NOMO-1 treated with DMSO at 0.1 percent for 48 hours (cell line): Measurements from ENCODE around the gene SLC6A12.
"Not testable (repeated sequence)": the region's sequence is repeated elsewhere in the genome, so short reads cannot be mapped to it uniquely, and the experiment has no call there.

Source experiments
- DNase-seq: peaks from one replicate; lab custom pipeline; 2025; ENCODE audit not compliant: unreplicated experiment; lab: John Stamatoyannopoulos, UW

SLC6A12 gene

GRCh38 chr12:198705-199104 is 15.3 kb downstream of the SLC6A12 start:
- no peak for DNase-seq

- no peak for DNase-seq
These were observed 15.9 kb downstream of the SLC6A12 start for GRCh38 chr12:197911-198695.

- DNase-seq = no peak
These were observed 16.6 kb downstream of the SLC6A12 start for GRCh38 chr12:197347-197746.

GRCh38 chr12:196436-196835 is 17.5 kb downstream of the SLC6A12 start:
- no peak for DNase-seq

GRCh38 chr12:195951-196350 is 18.0 kb downstream of the SLC6A12 start:
- no peak for DNase-seq

- no peak for DNase-seq
These were observed 18.8 kb downstream of the SLC6A12 start for GRCh38 chr12:195156-195555.

- no peak for DNase-seq
These were observed 19.7 kb downstream of the SLC6A12 start for GRCh38 chr12:194276-194675.

- DNase-seq = no peak
These were observed 20.7 kb downstream of the SLC6A12 start for GRCh38 chr12:193261-193660.

GRCh38 chr12:191541-191940 is 22.4 kb downstream of the SLC6A12 start:
- no peak for DNase-seq

GRCh38 chr12:190881-191280 is 23.1 kb downstream of the SLC6A12 start:
- DNase-seq = no peak

GRCh38 chr12:189622-189962 is 24.4 kb downstream of the SLC6A12 start:
- DNase-seq = no peak

GRCh38 chr12:188910-189621 is 24.9 kb downstream of the SLC6A12 start:
- DNase-seq = peak; percentile 65

- DNase-seq = not testable (repeated sequence)
These were observed 25.7 kb downstream of the SLC6A12 start for GRCh38 chr12:187986-188909.

- DNase-seq = no peak
These were observed 27.8 kb downstream of the SLC6A12 start for GRCh38 chr12:186006-186625.

- no peak for DNase-seq
These were observed 28.4 kb downstream of the SLC6A12 start for GRCh38 chr12:185576-185955.

GRCh38 chr12:184811-185575 is 29.0 kb downstream of the SLC6A12 start:
- no peak for DNase-seq

GRCh38 chr12:182381-182892 is 31.5 kb downstream of the SLC6A12 start:
- no peak for DNase-seq

GRCh38 chr12:181921-182320 is 32.0 kb downstream of the SLC6A12 start:
- DNase-seq = no peak

- peak; percentile 90 for DNase-seq
These were observed 33.5 kb downstream of the SLC6A12 start for GRCh38 chr12:180445-180844.

GRCh38 chr12:179885-180284 is 34.1 kb downstream of the SLC6A12 start:
- DNase-seq = no peak
